Stimulated activated CD4-positive, alpha-beta T cell treated with anti-CD3 and anti-CD28 coated beads, Interleukin-12 subunit alpha, Interleukin-12 subunit beta, amount 100 ng/mL, for 24 hours (primary cell): ENCODE measurements around the gene WDR54.
"Not testable (repeated sequence)": the region's sequence is repeated elsewhere in the genome, so short reads cannot be mapped to it uniquely, and the experiment has no call there.

Experiments used
- DNase-seq, 2 experiments: peaks; one replicate each; pipeline ENCODE4 v3.0.0-alpha.2; 2020; ENCODE audit warnings: low read depth in 2 of 2

The WDR54 gene

DNA sequence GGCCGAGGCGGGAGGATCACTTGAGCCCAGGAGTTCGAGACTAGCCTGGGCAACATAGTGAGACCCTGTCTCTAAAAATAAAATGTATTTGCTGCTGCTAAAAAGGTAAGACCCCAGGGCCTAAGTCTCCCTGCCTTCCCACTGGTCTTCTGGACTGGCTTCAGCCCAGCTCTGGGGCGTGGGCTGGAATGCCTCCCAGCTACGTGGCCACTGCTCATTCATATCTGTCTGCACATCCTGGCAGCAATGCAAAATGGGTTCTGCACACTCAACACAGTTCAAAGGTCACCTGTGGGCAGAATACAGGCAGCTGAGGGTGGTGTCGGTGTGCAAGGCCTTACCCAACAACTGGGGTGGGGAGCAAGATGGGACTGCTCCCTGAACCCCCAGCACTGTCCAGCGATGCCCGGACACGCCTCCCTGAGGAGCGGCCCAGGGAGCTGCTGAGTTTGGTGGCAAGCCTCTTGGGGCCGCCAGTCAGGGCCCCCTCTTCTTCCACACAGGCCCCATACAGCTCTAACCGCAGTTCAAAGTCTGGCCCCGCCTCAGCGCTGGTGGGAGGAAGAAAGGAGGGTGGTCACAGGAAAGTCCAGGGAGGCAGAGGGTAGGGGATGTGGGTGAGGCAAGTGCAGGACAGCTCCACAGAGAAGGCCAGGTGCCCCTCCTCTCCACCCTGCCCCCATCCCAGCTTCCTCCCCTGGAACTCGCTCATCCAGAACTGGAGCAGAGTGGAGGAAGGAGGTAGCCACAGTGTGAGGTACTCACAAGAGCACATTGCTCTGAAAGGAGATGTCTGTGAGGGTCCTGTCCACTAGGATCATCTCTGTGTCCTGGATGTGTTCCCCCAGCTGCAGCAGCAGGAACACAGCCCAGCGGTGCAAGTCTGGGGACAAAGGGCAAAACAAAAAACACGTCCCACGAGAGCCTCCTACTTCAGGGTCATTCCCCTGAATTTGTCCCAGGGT lies 8.2 kb downstream of the WDR54 start:
- no peak for DNase-seq

DNA sequence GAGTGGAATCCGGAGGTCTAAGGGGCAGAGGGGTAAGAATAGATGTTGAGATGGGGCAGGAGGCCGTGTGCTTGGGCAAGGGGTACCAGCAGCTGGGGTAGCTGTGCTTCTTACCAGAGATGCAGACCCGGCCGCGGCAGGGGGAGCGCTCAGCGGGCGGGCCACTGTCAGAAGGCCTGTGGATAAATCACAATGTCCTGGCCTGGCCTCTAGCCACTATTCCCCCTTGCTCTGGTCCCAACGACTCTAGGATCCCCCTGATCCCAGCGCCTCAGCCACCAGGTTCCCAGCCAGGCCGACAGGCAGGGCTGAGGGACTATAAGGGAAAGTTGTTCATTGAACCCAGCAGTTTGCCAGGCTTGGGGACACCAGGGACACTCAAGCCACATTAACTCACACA lies 9.0 kb downstream of the WDR54 start:
- DNase-seq, result no peak

DNA sequence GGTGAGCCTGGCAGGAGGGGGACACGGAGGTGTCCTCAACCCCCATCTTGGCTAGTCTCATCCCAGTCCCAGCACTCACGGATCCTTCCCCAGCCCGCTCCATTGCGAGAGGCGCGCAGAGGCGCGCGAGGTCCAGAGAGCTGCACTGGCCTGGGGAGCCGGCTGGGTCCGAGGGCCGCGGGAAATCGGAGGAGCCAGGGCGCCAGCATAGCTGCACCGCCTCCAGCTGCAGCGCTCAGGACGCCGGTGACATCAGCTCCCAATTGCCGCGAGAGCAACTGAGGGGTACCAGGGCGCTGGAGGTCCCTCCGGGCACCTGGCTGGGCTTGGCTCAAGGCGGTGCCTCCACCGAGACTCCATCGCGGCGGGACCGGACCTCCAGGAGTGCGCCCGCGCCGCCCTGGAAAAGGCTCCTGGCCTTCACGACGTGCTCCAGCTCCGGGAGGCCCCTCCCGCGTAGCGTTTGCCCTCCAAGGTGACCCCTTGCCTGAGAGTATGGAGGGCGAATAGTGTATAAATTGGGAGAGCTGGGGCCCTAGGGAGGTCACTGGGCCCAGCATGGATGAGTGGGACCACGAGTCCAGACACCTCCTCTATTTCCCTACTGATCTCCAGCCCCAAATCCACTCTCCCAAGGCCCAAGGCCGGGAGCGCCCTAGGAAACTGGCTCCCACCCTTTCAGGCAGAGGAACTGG lies 14.7 kb downstream of the WDR54 start:
- DNase-seq, result no peak

DNA sequence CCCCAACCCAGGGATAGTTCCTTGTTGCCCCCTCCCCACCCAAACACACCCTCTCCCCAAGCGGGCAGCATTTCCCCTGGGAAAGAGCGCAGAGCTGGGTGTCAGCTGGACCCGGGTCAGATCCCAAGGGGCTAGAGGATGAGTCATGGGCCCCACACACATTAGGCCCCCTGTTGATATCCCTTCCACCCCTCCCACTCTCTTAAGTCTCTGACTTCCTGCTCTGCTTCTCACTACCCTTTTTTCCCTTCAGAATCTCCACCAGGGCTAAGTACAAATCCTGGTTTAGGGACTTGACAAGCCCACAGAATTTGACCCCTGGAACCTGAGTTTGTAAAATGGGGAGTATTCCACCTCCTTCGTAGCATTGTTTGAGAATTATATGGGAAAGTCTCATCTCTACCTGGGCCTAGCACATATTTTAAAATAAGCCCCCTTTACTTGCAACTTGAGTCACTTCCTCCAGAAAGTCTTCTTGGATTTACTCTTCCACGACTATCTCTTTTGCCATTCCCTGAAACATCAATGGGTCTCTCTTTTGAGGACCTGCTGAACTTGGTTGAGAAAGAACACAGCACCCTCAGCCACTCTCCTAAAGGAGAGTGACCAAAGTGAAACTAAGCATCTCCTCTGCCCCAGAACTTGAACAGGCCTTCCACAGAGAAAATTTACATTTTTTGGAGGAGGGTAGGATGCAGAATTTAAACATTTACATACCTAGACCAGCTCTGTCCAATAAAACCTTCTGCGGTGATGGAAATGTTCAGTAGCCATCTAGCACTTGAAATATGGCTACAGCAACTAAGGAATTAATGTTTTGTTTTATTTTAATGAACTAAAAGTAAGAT lies 15.5 kb downstream of the WDR54 start:
- DNase-seq, result no peak

DNA sequence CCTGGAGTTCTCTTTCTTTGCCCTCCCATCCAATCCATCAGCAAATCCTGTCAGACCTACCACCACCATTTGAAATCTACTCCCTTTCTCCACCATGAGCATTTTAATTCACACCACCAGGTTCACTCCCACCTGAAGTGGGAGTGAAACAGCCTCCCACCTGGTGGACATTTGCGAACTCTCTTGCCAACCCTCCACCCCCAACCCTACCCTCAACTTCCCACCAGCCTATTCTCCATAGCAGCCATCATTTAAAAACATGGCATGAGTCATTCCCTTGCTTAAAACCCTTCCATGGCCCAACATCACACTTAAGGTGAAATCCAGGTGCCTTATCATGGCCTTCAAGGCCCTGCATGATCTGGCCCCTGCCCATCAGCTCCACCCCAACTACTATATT lies 16.7 kb downstream of the WDR54 start:
- DNase-seq, result no peak

DNA sequence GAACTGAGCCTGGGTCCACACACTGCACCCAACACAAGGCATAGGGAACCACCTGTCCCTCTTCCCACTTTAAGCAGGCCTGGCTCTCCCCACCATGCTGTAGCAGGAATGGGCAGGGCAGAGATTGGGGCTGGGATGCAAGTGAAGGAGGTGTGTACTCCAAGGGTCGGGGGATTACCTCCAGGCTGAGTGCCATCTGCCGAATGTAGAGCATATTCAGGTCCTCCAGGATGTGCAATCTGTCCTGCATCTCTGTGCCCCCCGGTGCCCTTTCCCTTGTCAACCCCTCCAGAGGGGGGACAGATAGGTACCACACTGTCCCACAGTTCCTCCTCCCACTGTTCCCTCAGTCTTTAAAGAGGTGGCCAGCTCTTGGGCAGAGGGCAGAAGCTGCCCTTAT lies 17.8 kb downstream of the WDR54 start:
- DNase-seq, result no peak

DNA sequence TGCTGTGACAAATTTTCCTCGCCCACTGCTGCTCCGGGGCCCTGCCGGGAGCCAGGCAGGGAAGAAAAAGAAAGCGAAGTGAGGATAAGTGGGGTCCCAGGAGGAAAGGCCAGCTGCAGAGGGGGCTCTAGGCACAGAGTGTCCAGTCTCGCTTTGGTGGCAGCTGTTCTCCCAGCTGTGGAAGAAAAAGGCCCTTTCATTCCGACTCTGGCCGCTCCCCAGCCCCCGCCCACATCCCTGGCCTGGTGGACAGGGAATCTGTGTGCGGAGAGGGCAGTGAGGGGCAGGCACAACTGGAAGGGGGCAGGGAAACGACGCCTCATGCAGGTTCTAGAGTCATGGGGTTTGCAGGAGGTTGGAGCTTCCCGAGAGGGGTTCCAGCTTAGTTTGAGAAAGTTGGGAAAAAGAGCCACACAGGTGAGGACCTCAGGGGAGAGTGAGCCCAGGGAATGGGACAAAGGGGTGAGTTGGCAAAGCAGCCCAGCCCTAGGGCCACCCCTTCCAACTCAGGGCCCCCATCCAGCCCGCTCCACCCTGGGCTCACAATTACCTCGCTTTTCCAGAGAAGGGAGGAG lies 18.4 kb downstream of the WDR54 start:
- no peak for DNase-seq

DNA sequence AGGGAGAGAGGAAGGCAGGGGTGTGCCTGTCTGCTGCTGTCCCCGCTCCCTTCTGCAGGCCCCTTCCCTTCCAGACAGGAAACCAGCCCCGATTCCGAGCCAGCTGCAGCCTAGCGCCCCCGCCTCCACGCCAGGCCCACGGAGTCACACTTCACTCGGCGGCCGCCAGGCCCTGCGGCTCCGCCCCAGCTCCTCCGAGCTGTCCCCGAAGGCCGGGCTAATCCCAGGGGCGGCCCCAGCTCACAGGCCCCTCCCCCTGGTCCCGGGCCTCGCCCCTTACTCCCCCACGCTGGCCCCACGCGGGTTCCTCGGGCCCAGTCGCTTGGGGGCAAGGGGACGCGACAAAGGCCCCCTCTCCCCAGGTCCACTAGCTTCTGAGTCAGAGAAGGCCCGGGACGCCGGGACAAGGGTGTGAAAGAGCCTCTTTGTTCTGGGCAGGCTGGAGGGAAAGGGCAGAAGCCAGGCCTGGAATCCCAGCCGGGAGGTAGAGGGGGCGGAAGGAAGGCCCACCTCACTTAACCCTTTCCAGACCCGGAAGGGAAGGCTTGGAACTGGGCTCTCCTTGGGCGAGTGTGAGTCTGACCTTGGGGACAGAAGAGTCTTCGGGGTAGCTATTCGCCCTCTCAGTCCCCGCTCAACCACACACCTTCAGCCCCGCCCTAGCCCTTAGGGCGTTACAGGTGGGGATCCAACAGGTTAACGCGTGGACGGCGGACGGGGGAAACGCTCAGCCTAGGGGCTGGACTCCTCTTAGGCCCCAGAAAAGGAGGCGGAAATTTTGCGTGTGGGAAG lies 19.0 kb downstream of the WDR54 start:
- DNase-seq, result peak in 1 of 2 experiments; percentile 52

DNA sequence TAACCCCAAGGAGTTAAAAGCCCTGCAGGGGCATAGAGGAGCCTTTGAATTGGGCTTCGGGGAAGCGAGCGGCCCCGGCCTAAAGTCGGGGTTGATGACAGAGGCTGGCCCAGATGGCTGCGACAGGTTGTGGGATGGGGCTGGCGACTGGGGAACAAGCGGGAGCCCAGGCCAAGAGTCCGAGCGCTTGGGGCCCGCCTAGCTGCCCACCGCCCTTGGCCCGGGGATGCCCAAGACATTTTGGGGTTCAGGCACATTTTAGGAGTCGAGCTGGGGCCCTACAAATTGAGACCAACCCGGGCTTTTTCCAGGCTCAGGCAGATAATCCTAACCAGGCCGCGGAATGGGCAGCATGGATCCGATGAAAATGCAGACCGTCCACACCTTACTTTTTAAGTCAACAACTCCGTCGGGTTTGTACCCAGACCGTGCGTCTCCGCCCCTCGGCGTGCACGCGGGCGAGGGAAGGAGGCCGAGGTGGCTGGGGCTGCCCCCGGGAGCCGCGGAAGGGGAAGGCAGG lies 19.7 kb downstream of the WDR54 start:
- no peak for DNase-seq

DNA sequence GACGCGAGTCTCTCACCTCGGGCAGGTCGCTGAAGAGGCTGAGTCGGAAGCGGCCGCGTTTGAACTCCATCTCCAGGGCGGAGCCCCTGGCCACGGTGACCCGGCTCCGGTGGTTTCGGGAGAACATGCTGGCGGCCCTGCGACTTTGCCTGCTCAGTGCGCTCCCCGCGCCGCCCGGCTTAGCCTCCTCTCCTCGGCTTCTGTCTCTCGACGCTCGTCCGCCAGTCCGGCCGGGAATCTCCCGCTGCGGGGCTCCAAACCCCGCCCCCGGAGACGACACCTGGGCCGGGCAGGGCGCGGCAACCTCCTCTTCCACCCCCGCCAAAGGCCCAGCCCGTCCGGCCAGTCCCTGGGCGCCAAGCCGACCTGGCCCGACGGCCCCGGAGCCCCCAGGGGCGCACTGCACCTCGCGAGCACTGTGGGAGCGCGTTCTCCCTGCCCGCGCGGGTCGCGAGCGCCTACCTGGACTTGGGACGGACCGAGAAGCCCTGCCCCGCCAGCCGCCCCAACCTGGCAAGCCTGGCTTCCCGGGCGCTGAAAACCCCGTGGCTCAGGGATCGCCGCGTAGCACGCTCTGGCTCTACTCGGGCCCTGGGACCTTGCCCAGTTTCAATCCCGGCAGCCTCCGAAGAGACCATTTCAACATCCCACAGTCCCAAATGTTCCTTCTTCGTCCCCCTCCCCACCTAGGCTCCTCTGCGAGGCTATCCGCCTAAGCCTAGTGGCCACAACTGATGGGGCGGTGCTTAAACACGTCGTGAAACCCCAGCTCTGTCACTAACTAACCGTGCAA lies 20.4 kb downstream of the WDR54 start, which contains the start of gene RTKN:
TSS of gene RTKN (minus strand) at position 248 of the 793 bp plus-strand sequence. CDS start at position 127, 121 bp downstream.
- DNase-seq, result no peak

DNA sequence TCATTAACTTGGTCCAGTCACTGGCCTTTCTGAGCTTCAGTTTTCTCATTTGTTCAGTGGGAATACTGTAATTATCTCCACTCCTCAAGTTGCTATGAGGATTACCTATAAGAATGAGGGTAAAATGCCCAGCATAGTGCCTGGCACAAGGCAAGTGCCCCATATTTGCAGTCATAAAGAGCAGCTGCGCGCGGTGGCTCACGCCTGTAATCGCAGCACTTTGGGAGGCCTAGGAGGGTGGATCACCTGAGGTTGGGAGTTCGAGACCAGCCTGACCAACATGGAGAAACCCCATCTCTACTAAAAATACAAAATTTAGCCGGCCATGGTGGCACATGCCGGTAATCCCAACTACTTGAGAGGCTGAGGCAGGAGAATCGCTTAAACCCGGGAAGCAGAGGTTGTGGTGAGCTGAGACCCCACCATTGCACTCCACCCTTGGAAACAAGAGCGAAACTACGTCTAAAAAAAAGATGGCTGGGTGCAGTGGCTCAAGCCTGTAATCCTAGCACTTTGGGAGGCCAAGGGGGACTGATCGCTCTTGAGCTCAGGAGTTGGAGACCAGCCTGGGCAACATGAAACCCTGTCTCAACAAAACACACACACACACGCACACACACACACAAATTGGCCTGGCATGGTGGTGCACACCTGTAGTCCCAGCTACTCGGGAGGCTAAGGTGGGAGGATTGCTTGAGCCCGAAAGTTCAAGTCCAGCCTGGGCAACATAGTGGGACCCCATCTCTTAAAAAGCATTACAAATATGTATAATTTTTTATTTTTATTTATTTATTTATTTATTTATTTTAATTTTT lies 21.2 kb downstream of the WDR54 start:
- DNase-seq, result not testable (repeated sequence)

DNA sequence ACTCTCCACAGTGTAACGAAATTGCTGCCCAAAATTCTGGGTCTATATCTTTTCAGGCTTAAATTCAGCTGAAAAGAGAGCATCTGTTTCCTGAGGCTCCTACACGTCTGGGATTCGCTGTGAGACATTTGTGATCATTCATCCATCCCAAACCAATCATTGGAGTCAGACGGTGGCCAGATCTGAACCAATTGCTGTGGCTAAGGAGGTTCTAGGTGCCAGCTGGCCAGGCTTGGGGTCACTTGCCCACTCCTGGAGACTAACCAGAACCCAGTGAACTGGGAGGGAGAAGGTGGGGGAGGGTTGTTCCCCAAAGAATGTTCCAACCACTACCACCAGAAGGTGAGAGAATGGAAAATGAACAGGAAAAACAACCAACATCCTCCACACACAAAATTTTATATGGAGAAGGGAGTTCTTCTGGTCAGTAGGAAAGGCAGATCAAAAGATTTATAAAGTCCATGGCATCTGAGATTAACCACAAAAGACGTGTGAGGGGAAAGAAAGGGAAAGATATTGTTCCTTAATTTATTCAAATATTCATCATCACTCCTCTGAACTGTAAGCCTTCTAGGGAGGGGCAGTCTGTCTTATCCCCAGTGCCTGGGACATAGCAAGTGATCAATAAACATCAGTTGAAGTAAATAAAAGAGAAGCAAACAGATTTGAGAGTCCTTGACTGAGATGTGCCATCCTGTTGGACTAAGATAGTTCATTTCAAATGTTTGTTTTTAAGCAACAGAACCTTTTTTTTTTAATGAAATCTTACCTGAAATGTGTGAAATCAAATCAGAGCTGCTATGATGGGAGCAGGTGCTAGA lies 23.2 kb downstream of the WDR54 start:
- no peak for DNase-seq

DNA sequence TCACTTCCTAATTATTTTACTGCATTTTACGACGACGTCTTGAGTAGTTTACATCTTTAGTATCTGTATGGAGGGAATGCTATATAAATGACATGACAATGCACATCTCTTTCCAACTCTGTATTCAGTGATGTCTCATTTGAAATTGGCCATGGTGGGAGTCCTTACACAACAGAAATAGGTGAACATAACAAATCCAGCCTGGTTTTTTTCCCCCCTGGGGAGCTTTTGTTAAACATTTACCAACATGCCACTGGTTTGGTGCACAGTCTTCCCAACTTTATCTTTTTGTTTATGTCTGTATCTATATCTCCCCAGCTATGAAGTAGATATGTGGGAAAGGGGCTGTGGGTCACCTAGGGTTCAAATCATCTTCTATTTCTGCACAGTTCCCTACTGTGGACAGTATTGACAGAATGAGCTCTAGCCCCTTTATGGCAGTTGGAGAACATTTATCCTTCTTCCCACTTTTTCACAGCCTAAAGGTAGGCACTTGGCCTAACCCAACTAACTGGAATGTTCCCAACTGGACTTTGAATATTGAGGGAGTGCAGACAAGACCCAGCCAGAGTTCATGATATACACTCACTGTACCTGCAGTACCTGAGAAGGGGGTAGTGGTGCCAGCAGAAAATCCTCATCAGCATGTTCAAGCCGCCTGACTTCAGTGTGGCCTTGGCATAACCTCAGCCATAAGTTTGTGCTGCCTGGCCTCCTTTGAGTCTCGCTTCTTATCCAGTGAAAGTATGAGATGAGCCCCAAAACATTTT lies 25.9 kb downstream of the WDR54 start:
- DNase-seq, result no peak

DNA sequence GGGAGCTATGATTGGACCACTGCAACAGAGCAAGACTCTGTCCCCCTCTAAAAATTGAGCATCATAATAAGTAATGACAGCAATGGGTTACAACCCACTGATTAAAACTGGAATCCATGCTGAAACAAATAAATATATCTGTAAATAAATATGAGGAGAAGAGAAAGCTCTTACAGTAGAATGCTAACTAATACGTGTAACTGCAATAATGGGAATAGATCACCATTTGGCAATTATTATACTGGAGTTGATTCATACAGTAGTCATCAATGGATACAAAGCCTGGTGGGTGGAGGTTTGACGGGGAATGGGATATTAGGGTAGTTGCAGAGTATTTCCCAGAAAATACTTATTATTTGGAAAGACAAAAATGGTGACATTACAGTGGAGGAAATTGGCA lies 27.2 kb downstream of the WDR54 start:
- DNase-seq, result no peak

DNA sequence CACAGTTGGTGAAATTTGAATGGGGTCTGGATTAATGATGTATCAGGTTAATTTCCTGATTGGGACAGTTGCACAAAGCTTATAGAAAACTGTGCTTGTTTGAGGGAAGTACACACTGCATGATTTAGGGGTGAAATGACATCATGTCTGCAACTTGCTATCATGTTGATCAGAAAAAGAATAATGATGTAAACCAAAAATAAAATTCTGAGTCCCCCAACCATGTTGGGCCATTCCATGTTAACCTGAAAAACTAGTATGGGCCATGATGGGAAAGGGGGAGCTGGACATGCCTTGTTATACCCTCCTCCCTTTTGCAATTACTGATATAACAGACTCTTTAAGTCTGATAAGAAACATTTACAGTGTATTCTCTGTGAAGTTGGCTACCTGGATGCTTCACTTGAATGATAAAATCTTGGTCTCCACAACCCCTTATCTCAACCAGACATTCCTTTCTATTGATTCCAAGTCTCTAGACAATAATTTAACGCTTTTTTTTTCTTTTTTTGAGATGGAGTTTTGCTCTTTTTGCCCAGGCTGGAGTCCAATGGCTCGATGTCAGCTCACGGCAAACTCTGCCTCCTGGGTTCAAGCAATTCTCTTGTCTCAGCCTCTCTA lies 29.1 kb downstream of the WDR54 start:
- no peak for DNase-seq

DNA sequence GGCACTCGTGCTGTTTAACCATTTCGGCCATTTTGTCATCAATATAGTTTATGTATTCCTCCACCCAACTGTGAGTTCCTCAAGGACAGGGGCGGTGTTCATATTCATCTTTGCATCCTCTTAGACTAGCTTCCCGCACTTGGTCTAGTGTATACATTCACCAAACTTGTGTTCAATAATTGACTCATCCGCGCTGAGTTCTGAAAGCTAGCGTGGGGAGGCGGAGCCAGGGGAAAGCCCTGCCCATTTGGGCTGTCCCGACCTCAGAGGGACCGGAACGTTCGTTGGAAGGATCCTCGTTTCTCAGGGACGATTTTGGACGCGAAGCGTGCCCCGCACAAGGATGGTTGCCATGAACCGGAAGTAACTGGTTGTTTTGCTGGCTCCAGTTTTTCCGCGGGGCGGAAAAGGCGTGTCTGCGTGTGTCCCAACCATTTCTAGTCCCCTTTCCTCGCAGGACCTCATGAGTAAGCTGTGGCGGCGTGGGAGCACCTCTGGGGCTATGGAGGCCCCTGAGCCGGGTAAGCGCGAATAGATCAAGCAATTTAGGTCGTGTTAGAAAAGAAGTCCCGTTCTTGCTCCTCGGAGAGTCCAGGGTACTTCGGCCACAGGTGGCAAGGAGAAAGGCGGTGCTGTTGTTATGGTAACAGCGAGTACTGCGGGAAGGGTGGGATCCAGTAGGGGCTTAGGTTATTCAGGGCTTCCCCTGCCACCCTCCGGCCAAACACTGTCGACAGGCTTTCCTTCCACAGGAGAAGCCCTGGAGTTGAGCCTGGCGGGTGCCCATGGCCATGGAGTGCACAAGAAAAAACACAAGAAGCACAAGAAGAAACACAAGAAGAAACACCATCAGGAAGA lies 33.4 kb downstream of the WDR54 start, which contains the start of gene INO80B:
TSS of gene INO80B (plus strand) at position 434 of the 858 bp plus-strand sequence. CDS start at position 464, 30 bp downstream.
- DNase-seq, result peak; percentile 95 to 98
